Measurements from ENCODE around the gene HCCS.

DNA sequence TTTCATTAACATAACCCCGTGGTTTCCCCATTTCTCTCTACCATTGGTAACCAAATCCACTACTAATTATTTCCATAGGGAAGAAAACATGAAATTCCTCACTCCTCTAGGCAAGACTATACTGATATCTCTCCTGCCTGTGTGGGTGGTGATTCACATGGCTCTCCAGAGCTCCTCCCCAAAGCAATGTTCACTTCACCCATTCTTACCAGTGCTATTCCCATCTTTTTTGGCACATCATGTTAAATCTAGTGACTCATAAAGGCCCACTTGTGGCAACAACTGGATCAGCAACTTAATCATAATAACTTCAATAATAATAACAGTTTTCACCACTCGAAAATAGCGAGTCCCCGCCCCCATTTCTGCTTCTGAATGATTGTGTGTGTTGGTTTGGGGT is 6.1 kb upstream of the HCCS start:
- TF ChIP-seq, protein P1, sequence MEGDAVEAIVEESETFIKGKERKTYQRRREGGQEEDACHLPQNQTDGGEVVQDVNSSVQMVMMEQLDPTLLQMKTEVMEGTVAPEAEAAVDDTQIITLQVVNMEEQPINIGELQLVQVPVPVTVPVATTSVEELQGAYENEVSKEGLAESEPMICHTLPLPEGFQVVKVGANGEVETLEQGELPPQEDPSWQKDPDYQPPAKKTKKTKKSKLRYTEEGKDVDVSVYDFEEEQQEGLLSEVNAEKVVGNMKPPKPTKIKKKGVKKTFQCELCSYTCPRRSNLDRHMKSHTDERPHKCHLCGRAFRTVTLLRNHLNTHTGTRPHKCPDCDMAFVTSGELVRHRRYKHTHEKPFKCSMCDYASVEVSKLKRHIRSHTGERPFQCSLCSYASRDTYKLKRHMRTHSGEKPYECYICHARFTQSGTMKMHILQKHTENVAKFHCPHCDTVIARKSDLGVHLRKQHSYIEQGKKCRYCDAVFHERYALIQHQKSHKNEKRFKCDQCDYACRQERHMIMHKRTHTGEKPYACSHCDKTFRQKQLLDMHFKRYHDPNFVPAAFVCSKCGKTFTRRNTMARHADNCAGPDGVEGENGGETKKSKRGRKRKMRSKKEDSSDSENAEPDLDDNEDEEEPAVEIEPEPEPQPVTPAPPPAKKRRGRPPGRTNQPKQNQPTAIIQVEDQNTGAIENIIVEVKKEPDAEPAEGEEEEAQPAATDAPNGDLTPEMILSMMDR (conservative IDR thresholded peaks at IDR 0.05; ENCODE audit: low read depth in 2 of 2) = no peak
- TF ChIP-seq EZH2 (IDR thresholded peaks at IDR 0.05; ENCODE audit: low read depth, unreplicated experiment) (no peak), EZH2phosphoT487 (IDR thresholded peaks at IDR 0.05; ENCODE audit: unreplicated experiment) (no peak), POLR2AphosphoS5 (IDR thresholded peaks at IDR 0.05; ENCODE audit: low read depth) (no peak)

Data from GM23338 (cell line).